Measurements from ENCODE around the gene SMAD2. TPM values are rescaled to one million over a fixed set of nuclear protein-coding genes. Genes with fewer than 3 reads are reported as not detected.
A peak's percentile ranks its signal among the peaks of the same experiment; 100 is the strongest.

Gene SMAD2
- total RNA-seq: 100 to 1,000 TPM; 115 to 158 (median 123) TPM
- long read RNA-seq, donor 1, full-length matches to known transcripts: 32 of 66 reads
- long read RNA-seq, donor 1, partial matches to known transcripts: 8 of 66 reads
- long read RNA-seq, donor 1, other reads (novel, unspliced or antisense): 26 of 66 reads
- long read RNA-seq, donor 2, full-length matches to known transcripts: 2 of 6 reads
- long read RNA-seq, donor 2, partial matches to known transcripts: 1 of 6 reads
- long read RNA-seq, donor 2, other reads (novel, unspliced or antisense): 3 of 6 reads

- ATAC-seq: peak; percentile 78
Observed at GRCh38 chr18:47930199-47930930, at the start of gene SMAD2. Gene SMAD2, minus strand, starts transcription at chr18:47930659. Its CDS starts 33,903 bp downstream, at chr18:47896756.

DNA sequence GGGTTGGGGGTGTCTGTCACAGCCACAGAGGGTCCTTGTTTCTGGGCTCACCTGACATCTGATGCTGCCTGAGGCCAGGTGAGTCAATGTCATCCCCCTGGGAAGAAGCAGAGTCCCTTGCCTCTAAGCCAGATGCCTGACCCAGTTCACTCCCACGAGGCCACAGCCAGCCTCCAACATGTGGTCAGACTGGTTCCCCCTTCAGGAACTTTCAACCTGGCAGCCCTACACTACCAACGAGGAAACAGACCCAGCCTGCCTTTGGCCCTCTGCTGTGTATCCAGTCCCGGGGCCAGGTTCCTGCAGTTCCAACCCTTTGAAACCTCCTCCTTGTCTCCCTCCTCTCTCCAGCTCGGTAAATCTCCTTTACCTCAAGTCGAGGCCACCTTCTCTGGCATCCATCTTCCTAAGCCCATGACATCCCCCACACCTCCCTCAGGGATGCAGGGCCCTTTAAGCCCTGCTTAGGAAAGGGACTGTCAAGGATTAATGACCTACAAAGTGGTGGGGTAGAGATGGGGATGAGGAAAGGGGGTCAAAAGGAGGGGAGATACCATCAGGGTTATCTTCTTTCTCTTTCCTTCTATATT, 49.2 kb upstream of the SMAD2 start:
- intact Hi-C loops (cut with DNase I, micrococcal nuclease): no loop called here
- no peaks in the 10 kb centered on the region for H3K36me3 ChIP-seq (ENCODE audit: low read depth)
- ATAC-seq (no peak), DNase-seq (no peak)
- TF ChIP-seq CTCF (IDR thresholded peaks at IDR 0.05): no peak
- H3K9me3 ChIP-seq: no peaks in the 10 kb centered on the region
- H3K4me1 ChIP-seq (ENCODE audit: low read depth): no peaks in the 10 kb centered on the region
- H3K4me3 ChIP-seq: no peak overlapping the region

More at GRCh38 chr18:47930199-47930930, at the start of gene SMAD2:
- peak within 1 kb of the TSS; percentile 70 for H3K4me3 ChIP-seq
- TF ChIP-seq CTCF (IDR thresholded peaks at IDR 0.05): no peak
- H3K9me3 ChIP-seq: no peaks in the 10 kb centered on the region
- intact Hi-C loops (cut with DNase I, micrococcal nuclease): no loop called here
- DNase-seq: peak; percentile 88 to 92 (median 91)
- H3K4me1 ChIP-seq (ENCODE audit: low read depth): peaks cover 20% of the 10 kb centered on the region
- no peaks in the 10 kb centered on the region for H3K36me3 ChIP-seq (ENCODE audit: low read depth)

GRCh38 chr18:47978603-47979002, 48.1 kb upstream of the SMAD2 start:
- intact Hi-C loops (cut with DNase I, micrococcal nuclease): no loop called here
- H3K4me1 ChIP-seq (ENCODE audit: low read depth): no peaks in the 10 kb centered on the region
- H3K9me3 ChIP-seq: no peaks in the 10 kb centered on the region
- DNase-seq (no peak), ATAC-seq (no peak)
- no peak for TF ChIP-seq CTCF (IDR thresholded peaks at IDR 0.05)
- no peak overlapping the region for H3K4me3 ChIP-seq
- H3K36me3 ChIP-seq (ENCODE audit: low read depth): no peaks in the 10 kb centered on the region

- intact Hi-C loops (cut with DNase I, micrococcal nuclease): no loop called here
- ATAC-seq: no peak
Observed at GRCh38 chr18:47978141-47978540, 47.7 kb upstream of the SMAD2 start.

GRCh38 chr18:47975701-47976100, 45.2 kb upstream of the SMAD2 start:
- ATAC-seq (no peak), DNase-seq (no peak)
- no peak for TF ChIP-seq CTCF (IDR thresholded peaks at IDR 0.05)
- intact Hi-C loops (cut with DNase I, micrococcal nuclease): no loop called here
- Histone ChIP-seq H3K9me3 (no peaks in the 10 kb centered on the region), H3K36me3 (ENCODE audit: low read depth) (no peaks in the 10 kb centered on the region), H3K4me3 (no peak overlapping the region), H3K4me1 (ENCODE audit: low read depth) (no peaks in the 10 kb centered on the region)

More at GRCh38 chr18:47978141-47978540, 47.7 kb upstream of the SMAD2 start:
- Histone ChIP-seq H3K9me3 (no peaks in the 10 kb centered on the region), H3K4me1 (ENCODE audit: low read depth) (no peaks in the 10 kb centered on the region), H3K4me3 (no peak overlapping the region), H3K36me3 (ENCODE audit: low read depth) (no peaks in the 10 kb centered on the region)
- TF ChIP-seq CTCF (IDR thresholded peaks at IDR 0.05): no peak
- no peak for DNase-seq
